Natural killer cell (primary cell): Measurements from ENCODE around the gene SLC43A3. TPM values are rescaled to one million over a fixed set of nuclear protein-coding genes. Genes with fewer than 3 reads are reported as not detected.

Experiments used
- ATAC-seq, 3 donors: fragments of 150-1000 bp in 2 of 3; fragments of 200-7000 bp in 1 of 3; cut with Tn5 transposase; 1 replicate in 1 of 3; 2 replicates in 2 of 3; pipeline ENCODE4 v1.10.0; 2021; ENCODE audit warnings: mild to moderate bottlenecking in 2 of 3, moderate library complexity in 2 of 3
- DNase-seq, 2 donors: peaks; one replicate each; pipeline versions ENCODE4 v3.0.0 to v3.0.0-alpha.2; 2013 to 2021; ENCODE audit warnings: mixed read lengths in 1 of 2
- H3K27ac ChIP-seq: one replicate; pipeline ENCODE4 v1.5.1; 2013; ENCODE audit warnings: mild to moderate bottlenecking, low read length
- H3K27me3 ChIP-seq: one replicate; pipeline ENCODE4 v1.6.1; 2013; ENCODE audit warnings: low read length; ENCODE audit not compliant: control insufficient read depth, insufficient read depth
- H3K36me3 ChIP-seq: one replicate; pipeline ENCODE4 v1.6.1; 2013; ENCODE audit warnings: low read length; ENCODE audit not compliant: control insufficient read depth, insufficient read depth
- H3K4me1 ChIP-seq: one replicate; pipeline ENCODE4 v1.6.1; 2013; ENCODE audit warnings: low read length; ENCODE audit not compliant: control insufficient read depth, insufficient read depth
- H3K4me3 ChIP-seq: one replicate; pipeline ENCODE4 v1.5.1; 2013; ENCODE audit warnings: low read length
- H3K9me3 ChIP-seq: one replicate; pipeline ENCODE4 v1.6.1; 2013; ENCODE audit warnings: low read length; ENCODE audit not compliant: control insufficient read depth, insufficient read depth
- H3K27ac Mint-ChIP-seq, 2 donors: one replicate each; pipeline ENCODE4 v1.8.0; 2022; ENCODE audit warnings: mild to moderate bottlenecking in 2 of 2, mixed read lengths in 2 of 2, moderate library complexity in 1 of 2
- H3K27me3 Mint-ChIP-seq, 2 donors: one replicate each; pipeline ENCODE4 v1.8.0; 2022; ENCODE audit warnings: low read depth in 2 of 2, mixed read lengths in 2 of 2
- H3K36me3 Mint-ChIP-seq: one replicate; pipeline ENCODE4 v1.8.0; 2022; ENCODE audit warnings: mixed read lengths
- H3K4me1 Mint-ChIP-seq, 2 donors: one replicate each; pipeline ENCODE4 v1.8.0; 2022; ENCODE audit warnings: mixed read lengths in 2 of 2
- H3K4me3 Mint-ChIP-seq: one replicate; pipeline ENCODE4 v1.8.0; 2022; ENCODE audit warnings: mild to moderate bottlenecking, moderate library complexity, mixed read lengths
- H3K9me3 Mint-ChIP-seq, 2 donors: one replicate each; pipeline ENCODE4 v1.8.0; 2022; ENCODE audit warnings: mixed read lengths in 2 of 2
- CTCF ChIP-seq: fragments of 200-600 bp; IDR thresholded peaks from one replicate; pipeline ENCODE4 v1.8.0; 2022; ENCODE audit warnings: antibody characterized with exemption
- WGBS: methylation state at CpG from one replicate; pipeline ENCODE4 v1.1.7; 2013; ENCODE audit warnings: missing lambda C conversion rate; ENCODE audit not compliant: insufficient coverage; 5-methylcytosine and 5-hydroxymethylcytosine counted together
- intact Hi-C: fragments of 100-400 bp; cut with micrococcal nuclease; formaldehyde crosslinking; loops from one replicate; pipeline ENCODE4 v1.14.2; 2022
- total RNA-seq, 4 donors: library from RNA; stranded (reverse); fragments of 120-200 nt in 1 of 4; gene quantifications; one replicate each; pipeline versions ENCODE4 v1.2.3 to v1.2.4, GENCODE V29; 2013 to 2022

Gene SLC43A3
- total RNA-seq, 3 donors from 2014 or later (not counting 1 experiment from before 2014, with no cell fraction given), result 17.0 to 22.2 (median 20.7) TPM

- Mint-ChIP-seq H3K27me3 (peaks cover 28 to 34% of the 10 kb centered on the region in 2 donors), H3K27ac (peak overlapping the region; percentile 37 to 77), H3K4me3 (peak overlapping the region; percentile 92), H3K9me3 (no peaks in the 10 kb centered on the region), H3K4me1 (peaks cover 35 to 52% of the 10 kb centered on the region in 2 donors), H3K36me3 (no peaks in the 10 kb centered on the region)
- WGBS, result 1% methylated on average over 61 of the region's 62 CpGs
- intact Hi-C loops, result no loop called here
- Histone ChIP-seq H3K4me3 (peak overlapping the region; percentile 18), H3K27me3 (peaks cover 33% of the 10 kb centered on the region), H3K27ac (no peak overlapping the region), H3K36me3 (no peaks in the 10 kb centered on the region), H3K9me3 (no peaks in the 10 kb centered on the region), H3K4me1 (peaks cover 54% of the 10 kb centered on the region)
- peak in 1 of 2 donors; percentile 52 for DNase-seq
- no peak for TF ChIP-seq CTCF
- ATAC-seq, result peak; percentile 16 to 39 (median 27)
Observed at GRCh38 chr11:57459164-57460021, 32.5 kb upstream of the SLC43A3 start.

GRCh38 chr11:57458410-57459163 lies 31.7 kb upstream of the SLC43A3 start:
- Mint-ChIP-seq H3K27ac (peak overlapping the region; percentile 12 to 77), H3K4me3 (peak overlapping the region; percentile 92), H3K36me3 (no peaks in the 10 kb centered on the region), H3K4me1 (peaks cover 35 to 52% of the 10 kb centered on the region in 2 donors), H3K9me3 (no peaks in the 10 kb centered on the region), H3K27me3 (peaks cover 28 to 34% of the 10 kb centered on the region in 2 donors)
- ATAC-seq, result peak; percentile 27 to 38 (median 37)
- H3K4me3 ChIP-seq, result peak overlapping the region; percentile 18
- intact Hi-C loops, result no loop called here
- no peaks in the 10 kb centered on the region for H3K36me3 ChIP-seq
- peak; percentile 85 for TF ChIP-seq CTCF
- H3K27me3 ChIP-seq, result peaks cover 33% of the 10 kb centered on the region
- WGBS, result under 1% methylated on average over 43 of the region's 44 CpGs
- DNase-seq, result peak; percentile 55 to 72
- no peak overlapping the region for H3K27ac ChIP-seq
- H3K9me3 ChIP-seq, result no peaks in the 10 kb centered on the region
- peaks cover 53% of the 10 kb centered on the region for H3K4me1 ChIP-seq

- no peak overlapping the region for H3K4me3 ChIP-seq
Observed at GRCh38 chr11:57458060-57458409, 31.1 kb upstream of the SLC43A3 start.

More at GRCh38 chr11:57458060-57458409, 31.1 kb upstream of the SLC43A3 start:
- peak in 1 of 2 donors; percentile 40 for DNase-seq
- no peak for TF ChIP-seq CTCF
- Mint-ChIP-seq H3K4me1 (peaks cover 32 to 47% of the 10 kb centered on the region in 2 donors), H3K27me3 (peaks cover 28 to 34% of the 10 kb centered on the region in 2 donors), H3K27ac (no peak overlapping the region), H3K4me3 (peak overlapping the region; percentile 73), H3K9me3 (no peaks in the 10 kb centered on the region), H3K36me3 (no peaks in the 10 kb centered on the region)
- no peak for ATAC-seq
- H3K36me3 ChIP-seq, result no peaks in the 10 kb centered on the region
- H3K4me1 ChIP-seq, result peaks cover 47% of the 10 kb centered on the region
- 1% methylated on average over 16 of the region's 16 CpGs for WGBS
- intact Hi-C loops, result no loop called here
- H3K27ac ChIP-seq, result no peak overlapping the region
- H3K27me3 ChIP-seq, result peaks cover 33% of the 10 kb centered on the region
- H3K9me3 ChIP-seq, result no peaks in the 10 kb centered on the region
